BJ (cell line): Measurements from ENCODE around the gene LAIR2. TPM values are rescaled to one million over a fixed set of nuclear protein-coding genes. Genes with fewer than 3 reads are reported as not detected.

Experiments used
- CTCF ChIA-PET: fragments of 350-600 bp; formaldehyde crosslinking; extraction: SDS; loops from one replicate; lab custom pipeline; 2021; ENCODE audit warnings: antibody characterized with exemption, inconsistent platforms; lab: Yijun Ruan, JAX
- POLR2A ChIA-PET: fragments of 300-600 bp; sonication (Branson Sonifier 250); formaldehyde crosslinking; extraction: SDS; loops from one replicate; lab custom pipeline; 2021; ENCODE audit warnings: antibody characterized with exemption; lab: Charles Lee
- DNase-seq: peaks from one replicate; pipeline ENCODE4 v3.0.0-alpha.2; 2011; ENCODE audit warnings: low read depth
- H3K27me3 ChIP-seq: 2 replicates; pipeline ENCODE4 v1.6.0; 2011; ENCODE audit warnings: low read length; ENCODE audit not compliant: control insufficient read depth, insufficient read depth
- H3K36me3 ChIP-seq: 2 replicates; pipeline ENCODE4 v1.5.1; 2011; ENCODE audit warnings: low read length; ENCODE audit not compliant: control insufficient read depth, insufficient read depth
- H3K4me3 ChIP-seq: 2 replicates; pipeline ENCODE4 v1.5.1; 2011; ENCODE audit warnings: low read depth, mild to moderate bottlenecking, control low read depth, low read length
- CTCF ChIP-seq: IDR thresholded peaks from 2 replicates; pipeline ENCODE4 v1.5.1; 2011; ENCODE audit warnings: low read depth, mild to moderate bottlenecking, control low read depth, inconsistent platforms, low read length, moderate library complexity; ENCODE audit not compliant: insufficient read depth
- polyA plus RNA-seq: library from polyadenylated mRNA; depleted of rRNA; stranded (reverse); fragments of >200 nt; gene quantifications from 2 replicates; pipeline ENCODE4 v1.2.3, GENCODE V29; 2011

LAIR2 gene
- polyA plus RNA-seq, 1 experiment: not detected

- no peak for DNase-seq
- no peaks in the 10 kb centered on the region for H3K36me3 ChIP-seq
- no peaks in the 10 kb centered on the region for H3K27me3 ChIP-seq
- H3K4me3 ChIP-seq: no peak overlapping the region
- ChIA-PET CTCF (interaction anchor here (1.2 to 6.0 kb wide), 2 partner anchors 22 to 195 kb away, joined by 4 to 46 read pairs; partner anchors contain the start of gene LAIR2), POLR2A (no interaction called here)
- TF ChIP-seq CTCF: no peak
These were observed 22.6 kb upstream of the LAIR2 start for GRCh38 chr19:54480051-54480450.

GRCh38 chr19:54481326-54481930 lies 21.2 kb upstream of the LAIR2 start:
- H3K4me3 ChIP-seq: no peak overlapping the region
- POLR2A ChIA-PET: no interaction called here
- H3K36me3 ChIP-seq: no peaks in the 10 kb centered on the region
- no peak for DNase-seq
- peak; percentile 81 for TF ChIP-seq CTCF
- CTCF ChIA-PET: interaction anchor here (0.7 to 6.0 kb wide), 6 partner anchors 8 to 199 kb away, joined by 3 to 46 read pairs (median 4); partner anchors contain the start of genes CDC42EP5, LAIR2 and LENG9
- H3K27me3 ChIP-seq: no peaks in the 10 kb centered on the region

DNA sequence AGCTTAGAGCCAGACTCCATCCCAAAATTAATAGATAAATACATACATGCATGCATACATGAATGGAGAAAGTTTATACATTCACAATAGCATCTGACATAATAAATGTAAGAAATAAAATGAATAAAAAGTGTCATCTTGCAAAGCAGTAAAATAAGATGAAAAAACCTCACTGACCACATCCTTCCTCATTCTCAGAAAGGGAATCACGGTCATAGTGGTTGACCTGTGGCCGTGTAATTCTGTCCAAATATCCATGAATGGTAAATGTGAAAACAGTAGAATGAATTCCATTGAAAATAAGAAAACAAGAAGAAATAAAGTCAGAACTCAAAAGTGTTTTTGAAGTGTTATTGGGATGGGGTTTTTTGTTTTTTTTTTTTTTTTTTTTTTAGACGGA lies 19.7 kb upstream of the LAIR2 start:
- no peaks in the 10 kb centered on the region for H3K27me3 ChIP-seq
- ChIA-PET POLR2A (no interaction called here), CTCF (no interaction called here)
- DNase-seq: no peak
- H3K4me3 ChIP-seq: no peak overlapping the region
- H3K36me3 ChIP-seq: no peaks in the 10 kb centered on the region
- no peak for TF ChIP-seq CTCF

- TF ChIP-seq CTCF: no peak
- ChIA-PET POLR2A (no interaction called here), CTCF (no interaction called here)
- Histone ChIP-seq H3K36me3 (no peaks in the 10 kb centered on the region), H3K27me3 (no peaks in the 10 kb centered on the region), H3K4me3 (no peak overlapping the region)
- DNase-seq: no peak
These were observed 18.2 kb upstream of the LAIR2 start for GRCh38 chr19:54484451-54484850.

DNA sequence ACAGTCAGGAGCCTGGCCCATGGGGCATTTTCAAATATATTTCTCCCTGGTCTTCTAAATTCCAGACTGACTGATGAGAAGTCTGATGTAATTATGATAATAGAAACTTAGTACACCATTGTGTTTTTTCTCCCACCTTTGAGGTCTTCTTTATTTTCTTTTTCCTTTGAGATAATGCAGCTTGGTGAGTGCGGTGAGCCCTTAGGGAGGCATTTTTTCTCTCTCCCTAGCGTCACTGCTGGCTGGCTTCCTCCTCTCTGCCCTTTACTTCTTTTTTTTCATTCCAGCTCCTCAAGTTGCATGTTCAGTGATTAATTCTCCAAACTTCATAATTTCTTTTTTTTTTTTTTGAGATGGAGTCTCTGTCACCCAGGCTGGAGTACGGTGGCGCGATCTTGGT lies 16.8 kb upstream of the LAIR2 start:
- Histone ChIP-seq H3K27me3 (no peaks in the 10 kb centered on the region), H3K36me3 (no peaks in the 10 kb centered on the region), H3K4me3 (no peak overlapping the region)
- ChIA-PET POLR2A (no interaction called here), CTCF (no interaction called here)
- no peak for TF ChIP-seq CTCF
- DNase-seq: no peak
